AG08395 (cell line): ENCODE data around the gene PDYN.

Source experiments
- DNase-seq: peaks from one replicate; pipeline ENCODE4 v3.0.0; 2012; ENCODE audit warnings: mixed read lengths, low spot score

PDYN gene

DNA sequence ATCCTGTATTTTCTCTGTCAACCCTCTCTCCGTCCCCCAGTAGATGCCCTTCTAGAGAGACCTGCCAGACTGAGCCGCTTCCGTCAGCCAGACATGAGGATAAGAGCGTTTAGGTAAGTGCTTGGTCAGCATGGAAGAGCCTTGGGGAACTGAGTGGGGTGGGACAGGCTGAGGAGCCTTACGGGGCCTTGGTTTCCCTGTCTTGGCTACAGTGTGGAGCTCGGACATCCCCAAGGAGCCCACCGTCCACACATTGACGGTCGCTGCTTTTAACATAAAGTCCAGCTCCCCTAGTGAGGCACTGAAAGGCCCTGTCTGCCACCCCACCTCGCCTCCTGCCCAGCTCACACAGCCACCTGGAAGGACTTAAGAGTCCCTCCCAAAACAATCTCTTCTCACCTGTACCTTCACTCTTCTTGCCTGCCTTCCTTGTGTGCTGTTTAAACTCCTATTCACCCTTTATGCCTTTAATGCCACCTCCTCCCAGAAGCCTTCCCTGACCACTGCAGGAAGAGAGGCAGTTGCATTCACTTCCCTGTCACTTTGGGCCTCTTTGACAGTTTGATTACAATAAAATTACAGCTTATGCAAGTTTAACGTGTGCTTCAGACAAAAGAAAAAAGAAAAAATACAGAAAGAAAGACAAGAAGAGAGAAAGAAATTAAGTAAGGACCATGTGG is 42.3 kb downstream of the PDYN start:
- DNase-seq, result no peak

- DNase-seq, result no peak
Measured at GRCh38 chr20:1950836-1951235, 43.0 kb downstream of the PDYN start.

DNA sequence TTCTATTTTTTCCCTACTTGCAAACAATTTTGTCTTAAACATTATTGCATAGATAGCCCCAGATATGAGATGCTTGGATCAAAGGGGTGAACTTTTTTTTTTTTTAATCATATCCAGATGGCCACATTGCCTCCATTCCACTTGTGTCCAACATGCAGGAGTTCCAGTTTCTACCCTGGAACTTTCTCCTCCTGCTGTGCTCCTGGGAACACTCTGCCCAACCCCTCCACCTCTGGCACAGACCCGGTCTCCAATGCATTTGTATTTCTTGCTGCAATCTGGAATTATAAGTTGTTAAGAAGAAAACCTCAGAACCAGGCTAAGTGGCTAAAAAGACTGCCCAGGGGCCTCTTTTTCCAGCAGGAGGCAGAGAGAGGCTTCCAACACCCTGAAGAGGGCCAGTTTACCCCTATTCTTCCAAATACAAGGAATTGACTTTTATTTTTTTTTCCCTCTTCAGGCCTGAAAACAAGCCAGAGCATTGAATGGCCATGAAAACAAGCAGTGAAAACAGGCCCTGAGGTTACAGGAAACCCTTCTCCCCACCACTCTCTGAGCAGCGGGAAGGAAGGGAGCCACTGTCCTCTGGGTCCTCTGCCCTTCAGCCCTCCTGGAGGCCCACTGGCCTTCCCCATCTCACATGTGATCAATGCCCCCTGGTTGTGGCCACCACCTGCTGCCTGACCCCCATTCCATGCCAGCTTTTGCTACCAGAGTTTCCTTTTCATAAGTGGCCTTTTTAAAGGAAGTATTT is 44.3 kb downstream of the PDYN start:
- DNase-seq, result no peak

GRCh38 chr20:1947535-1947846 is 46.4 kb downstream of the PDYN start:
- DNase-seq, result no peak

- DNase-seq, result no peak
Measured at GRCh38 chr20:1946762-1947534, 46.9 kb downstream of the PDYN start.

GRCh38 chr20:1946442-1946761 is 47.5 kb downstream of the PDYN start:
- DNase-seq, result no peak

DNA sequence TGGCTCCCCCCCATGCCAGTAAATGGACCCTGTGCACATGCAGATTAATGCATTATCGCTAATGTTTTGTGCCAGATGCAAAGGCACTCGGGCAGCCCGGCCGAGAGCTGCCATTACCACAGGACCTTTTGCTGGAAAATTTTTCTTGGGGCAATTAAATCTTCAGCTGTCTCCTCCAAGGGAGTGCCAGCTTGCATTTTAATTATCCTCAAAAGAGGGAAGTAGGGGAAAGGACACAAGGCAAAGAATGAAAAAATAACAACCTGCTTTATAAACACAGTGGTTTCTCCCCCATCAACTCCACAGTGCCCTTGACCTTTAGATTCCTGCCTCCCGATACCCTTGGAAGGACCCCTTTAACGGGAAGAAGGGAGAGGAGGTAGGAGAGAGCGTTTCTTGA is 48.2 kb downstream of the PDYN start:
- DNase-seq, result no peak

DNA sequence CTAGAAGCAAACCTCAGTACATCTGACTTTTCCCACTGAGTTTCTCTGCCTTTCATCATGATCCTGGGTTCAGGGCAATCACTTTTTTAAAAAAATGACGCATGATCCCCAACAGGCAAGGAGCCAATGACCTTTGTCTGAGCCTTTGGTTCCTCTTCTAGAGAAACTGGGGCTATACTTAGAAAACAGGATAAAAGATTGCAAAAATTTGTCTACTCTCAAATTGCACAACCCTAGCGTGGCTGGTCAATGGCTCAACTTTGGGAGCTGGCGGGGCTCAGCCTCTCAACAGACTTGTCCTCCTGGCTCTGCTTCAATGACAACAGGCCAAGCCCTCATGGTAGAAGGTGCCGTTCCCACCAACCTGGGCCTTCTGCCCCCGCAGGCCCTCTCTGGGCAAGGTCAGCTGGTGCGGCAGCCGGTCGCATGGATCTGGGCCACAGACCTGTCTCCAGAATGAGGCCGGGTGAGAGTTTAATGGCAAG is 48.7 kb downstream of the PDYN start:
- peak; percentile 27 for DNase-seq

GRCh38 chr20:1944345-1945091 is 49.3 kb downstream of the PDYN start:
- no peak for DNase-seq

DNA sequence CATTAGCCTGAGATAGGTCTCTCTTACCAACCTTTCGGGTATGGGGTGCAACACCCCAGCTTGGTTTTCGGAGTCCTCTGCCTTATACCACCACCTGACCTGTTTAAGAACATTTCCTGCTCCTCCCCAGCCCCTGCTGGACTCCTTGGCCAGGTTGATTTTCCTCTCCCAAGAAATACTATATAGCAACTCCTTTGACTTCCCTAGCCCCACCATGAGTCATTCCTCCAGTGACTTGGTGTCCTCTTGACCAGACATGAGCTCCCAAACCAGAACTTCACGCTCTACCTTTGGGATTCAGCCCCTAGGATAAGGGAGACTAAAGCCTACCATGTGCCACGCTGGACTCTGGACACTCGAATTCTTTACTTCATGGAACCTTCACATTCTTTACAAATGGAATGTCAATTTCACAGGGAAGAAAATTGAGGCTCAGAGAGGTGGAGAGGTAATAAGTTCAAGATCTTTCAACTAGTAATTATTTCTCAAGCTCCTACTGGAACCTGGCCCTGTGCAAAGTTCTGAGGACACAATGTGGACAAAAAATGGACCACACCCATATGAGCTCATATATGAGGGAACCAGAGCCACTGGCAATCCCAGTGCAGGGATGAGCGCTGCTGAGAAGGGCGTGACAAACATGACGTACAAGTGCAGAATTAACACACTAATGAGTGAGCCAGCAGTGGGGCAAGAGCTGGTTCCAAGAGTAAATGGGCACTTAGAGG is 50.4 kb downstream of the PDYN start:
- peak; percentile 75 for DNase-seq

DNA sequence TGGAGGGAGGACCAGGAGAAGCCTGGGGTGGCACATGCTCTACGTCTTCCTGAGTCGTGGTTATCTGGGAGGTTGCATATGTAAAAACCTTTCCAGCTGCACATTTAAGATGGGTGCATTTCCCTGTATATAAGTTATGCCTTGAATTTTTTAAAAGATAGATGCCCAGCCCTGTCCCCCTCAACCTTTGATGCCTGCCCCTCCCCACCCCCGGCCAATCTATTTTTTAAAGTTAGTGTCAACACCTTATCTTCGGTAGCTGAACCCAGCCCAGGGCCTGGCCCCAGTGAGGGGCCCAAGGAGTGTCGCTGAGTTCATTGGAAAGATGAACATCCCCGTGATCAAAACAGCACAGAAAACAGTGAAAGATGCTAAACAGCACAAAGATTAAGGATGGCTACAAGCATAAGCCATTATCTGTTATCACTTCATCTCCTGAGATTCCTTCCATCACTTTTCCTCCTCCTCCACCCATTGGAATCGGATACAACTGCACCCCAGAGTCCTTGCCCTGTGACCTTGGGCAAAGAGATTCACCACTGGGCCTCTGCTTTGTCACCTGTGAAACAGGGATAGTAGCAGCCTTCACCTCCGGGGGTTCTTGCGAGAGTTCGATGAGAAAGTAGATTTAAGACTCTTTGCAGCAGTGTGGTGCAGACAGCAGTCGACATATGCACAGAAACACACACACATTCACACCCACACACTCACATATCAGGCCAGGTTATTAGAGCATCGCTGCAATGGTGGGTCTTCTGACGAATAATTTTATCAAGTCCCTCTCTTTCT is 51.2 kb downstream of the PDYN start:
- DNase-seq, result no peak

GRCh38 chr20:1942061-1942460 is 51.8 kb downstream of the PDYN start:
- no peak for DNase-seq

GRCh38 chr20:1941226-1941625 is 52.6 kb downstream of the PDYN start:
- DNase-seq, result peak; percentile 75

- no peak for DNase-seq
Measured at GRCh38 chr20:1940581-1940980, 53.3 kb downstream of the PDYN start.

GRCh38 chr20:1939270-1939595 is 54.6 kb downstream of the PDYN start:
- no peak for DNase-seq

DNA sequence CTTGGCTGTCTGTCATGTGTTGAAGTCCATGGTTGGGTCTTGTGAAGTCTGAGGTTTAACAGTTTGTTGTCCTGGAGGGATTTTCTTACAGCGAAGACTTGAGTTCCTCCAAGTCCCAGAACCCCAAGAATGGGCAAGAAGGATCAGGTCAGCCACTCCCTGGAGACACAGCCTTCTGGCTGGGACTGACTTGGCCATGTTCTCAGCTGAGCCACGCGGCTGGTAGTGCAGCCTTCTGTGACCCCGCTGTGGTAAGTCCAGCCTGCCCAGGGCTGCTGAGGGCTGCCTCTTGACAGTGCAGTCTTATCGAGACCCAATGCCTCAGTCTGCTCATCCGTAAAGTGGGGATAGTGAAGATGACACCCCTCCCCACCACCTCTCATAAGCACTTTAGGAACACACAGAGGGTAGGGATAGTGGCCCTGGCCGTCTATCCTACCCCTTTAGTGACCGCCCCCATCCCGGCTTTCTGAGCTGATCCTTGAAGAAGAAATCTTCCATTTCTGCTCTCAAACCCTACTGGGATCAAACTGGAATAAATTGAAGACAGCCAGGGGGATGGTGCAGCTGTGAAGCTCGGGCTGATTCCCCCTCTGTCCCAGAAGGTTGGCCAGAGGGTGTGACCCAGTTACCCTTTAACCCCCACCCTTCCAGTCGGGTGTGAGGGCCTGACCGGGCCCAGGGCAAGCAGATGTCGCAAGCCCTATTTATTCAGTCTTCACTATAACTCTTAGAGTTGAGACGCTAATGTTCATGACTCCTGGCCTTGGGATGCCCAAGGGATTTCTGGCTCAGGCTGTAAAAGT is 55.2 kb downstream of the PDYN start:
- no peak for DNase-seq

DNA sequence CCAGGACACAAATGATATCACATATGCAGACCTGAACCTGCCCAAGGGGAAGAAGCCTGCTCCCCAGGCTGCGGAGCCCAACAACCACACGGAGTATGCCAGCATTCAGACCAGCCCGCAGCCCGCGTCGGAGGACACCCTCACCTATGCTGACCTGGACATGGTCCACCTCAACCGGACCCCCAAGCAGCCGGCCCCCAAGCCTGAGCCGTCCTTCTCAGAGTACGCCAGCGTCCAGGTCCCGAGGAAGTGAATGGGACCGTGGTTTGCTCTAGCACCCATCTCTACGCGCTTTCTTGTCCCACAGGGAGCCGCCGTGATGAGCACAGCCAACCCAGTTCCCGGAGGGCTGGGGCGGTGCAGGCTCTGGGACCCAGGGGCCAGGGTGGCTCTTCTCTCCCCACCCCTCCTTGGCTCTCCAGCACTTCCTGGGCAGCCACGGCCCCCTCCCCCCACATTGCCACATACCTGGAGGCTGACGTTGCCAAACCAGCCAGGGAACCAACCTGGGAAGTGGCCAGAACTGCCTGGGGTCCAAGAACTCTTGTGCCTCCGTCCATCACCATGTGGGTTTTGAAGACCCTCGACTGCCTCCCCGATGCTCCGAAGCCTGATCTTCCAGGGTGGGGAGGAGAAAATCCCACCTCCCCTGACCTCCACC is 56.4 kb downstream of the PDYN start:
- DNase-seq, result no peak

- no peak for DNase-seq
Measured at GRCh38 chr20:1935696-1936366, 58.0 kb downstream of the PDYN start.
